ENCODE data around the gene SYCP2L.

SYCP2L gene

GRCh38 chr6:10873374-10873773 lies 13.5 kb upstream of the SYCP2L start:
- Histone ChIP-seq H3K4me1 (ENCODE audit: control insufficient read depth, low read length) (no peaks in the 10 kb centered on the region), H4K20me1 (ENCODE audit: control insufficient read depth, insufficient read depth, low read depth, low read length) (no peaks in the 10 kb centered on the region), H3K9me2 (replicated peaks; ENCODE audit: control insufficient read depth, low read length) (no peaks in the 10 kb centered on the region), H3K9me3 (ENCODE audit: control insufficient read depth, insufficient read depth, low read length) (no peaks in the 10 kb centered on the region), H3K79me2 (ENCODE audit: control insufficient read depth, low read length) (no peaks in the 10 kb centered on the region), H3K27ac (ENCODE audit: low read depth, low read length) (no peak overlapping the region), H3K27me3 (ENCODE audit: control insufficient read depth, low read length) (no peaks in the 10 kb centered on the region), H3K4me3 (ENCODE audit: low read length) (no peak overlapping the region), H3K4me2 (ENCODE audit: low read length) (no peak overlapping the region), H3F3A (ENCODE audit: control insufficient read depth, insufficient read depth) (no peaks in the 10 kb centered on the region), H3K36me3 (ENCODE audit: control insufficient read depth, low read length) (no peaks in the 10 kb centered on the region)
- no peak for TF ChIP-seq EZH2phosphoT487 (IDR thresholded peaks at IDR 0.05; ENCODE audit: borderline replicate concordance, low read length)
- TF ChIP-seq, protein P1, sequence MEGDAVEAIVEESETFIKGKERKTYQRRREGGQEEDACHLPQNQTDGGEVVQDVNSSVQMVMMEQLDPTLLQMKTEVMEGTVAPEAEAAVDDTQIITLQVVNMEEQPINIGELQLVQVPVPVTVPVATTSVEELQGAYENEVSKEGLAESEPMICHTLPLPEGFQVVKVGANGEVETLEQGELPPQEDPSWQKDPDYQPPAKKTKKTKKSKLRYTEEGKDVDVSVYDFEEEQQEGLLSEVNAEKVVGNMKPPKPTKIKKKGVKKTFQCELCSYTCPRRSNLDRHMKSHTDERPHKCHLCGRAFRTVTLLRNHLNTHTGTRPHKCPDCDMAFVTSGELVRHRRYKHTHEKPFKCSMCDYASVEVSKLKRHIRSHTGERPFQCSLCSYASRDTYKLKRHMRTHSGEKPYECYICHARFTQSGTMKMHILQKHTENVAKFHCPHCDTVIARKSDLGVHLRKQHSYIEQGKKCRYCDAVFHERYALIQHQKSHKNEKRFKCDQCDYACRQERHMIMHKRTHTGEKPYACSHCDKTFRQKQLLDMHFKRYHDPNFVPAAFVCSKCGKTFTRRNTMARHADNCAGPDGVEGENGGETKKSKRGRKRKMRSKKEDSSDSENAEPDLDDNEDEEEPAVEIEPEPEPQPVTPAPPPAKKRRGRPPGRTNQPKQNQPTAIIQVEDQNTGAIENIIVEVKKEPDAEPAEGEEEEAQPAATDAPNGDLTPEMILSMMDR (IDR thresholded peaks at IDR 0.05; ENCODE audit: low read depth, low read length, poor library complexity, severe bottlenecking) = no peak

DNA sequence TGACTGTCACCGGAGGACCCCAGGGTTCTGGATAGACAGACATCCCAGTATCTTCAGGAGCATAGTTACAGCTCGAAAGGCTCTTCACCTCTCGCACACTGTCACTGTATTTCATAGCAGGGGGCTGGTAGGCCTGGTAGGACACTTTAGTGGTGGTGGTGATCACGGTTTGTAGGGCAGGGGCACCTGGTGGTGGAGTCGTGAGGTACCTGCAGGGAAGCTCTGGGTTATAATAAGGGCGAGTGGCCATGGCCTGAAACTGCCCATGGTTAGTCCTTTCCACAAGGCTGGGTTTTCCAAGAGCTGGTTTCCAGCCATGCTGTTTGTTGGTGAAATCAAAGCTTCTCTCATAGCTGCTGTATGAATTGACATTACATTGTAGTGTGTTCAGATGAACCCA lies 12.6 kb upstream of the SYCP2L start:
- H3K9me2 ChIP-seq (replicated peaks; ENCODE audit: control insufficient read depth, low read length) = no peaks in the 10 kb centered on the region

DNA sequence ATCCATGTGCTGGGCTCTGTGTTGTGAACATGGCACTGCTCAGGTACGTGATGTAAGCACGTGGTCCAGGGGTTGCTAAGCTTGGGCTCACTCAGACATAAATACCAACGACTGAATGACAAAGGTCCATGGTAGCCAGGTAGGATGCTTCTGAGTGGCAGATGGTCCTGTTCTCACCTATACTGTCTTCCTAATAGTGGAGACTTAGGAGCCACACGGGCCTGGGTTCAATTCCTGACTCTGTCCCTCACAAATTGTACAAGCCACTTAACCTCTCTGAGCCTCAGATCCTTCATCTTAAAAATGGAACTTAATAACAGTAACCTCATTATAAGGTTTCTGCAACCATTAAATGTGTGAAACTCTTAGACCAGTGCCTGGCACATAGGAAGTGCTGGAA lies 11.8 kb upstream of the SYCP2L start:
- TF ChIP-seq, protein P1 (IDR thresholded peaks at IDR 0.05; ENCODE audit: low read depth, low read length, poor library complexity, severe bottlenecking) = no peak
- TF ChIP-seq EZH2phosphoT487 (IDR thresholded peaks at IDR 0.05; ENCODE audit: borderline replicate concordance, low read length) = no peak
- no peak overlapping the region for H3K27ac ChIP-seq (ENCODE audit: low read depth, low read length)
- no peak overlapping the region for H3K4me2 ChIP-seq (ENCODE audit: low read length)
- no peaks in the 10 kb centered on the region for H3K9me2 ChIP-seq (replicated peaks; ENCODE audit: control insufficient read depth, low read length)
- H3K36me3 ChIP-seq (ENCODE audit: control insufficient read depth, low read length) = no peaks in the 10 kb centered on the region
- no peaks in the 10 kb centered on the region for H3K9me3 ChIP-seq (ENCODE audit: control insufficient read depth, insufficient read depth, low read length)
- H3F3A ChIP-seq (ENCODE audit: control insufficient read depth, insufficient read depth) = no peaks in the 10 kb centered on the region
- H3K27me3 ChIP-seq (ENCODE audit: control insufficient read depth, low read length) = no peaks in the 10 kb centered on the region
- no peak overlapping the region for H3K4me3 ChIP-seq (ENCODE audit: low read length)
- H3K4me1 ChIP-seq (ENCODE audit: control insufficient read depth, low read length) = no peaks in the 10 kb centered on the region
- H3K79me2 ChIP-seq (ENCODE audit: control insufficient read depth, low read length) = no peaks in the 10 kb centered on the region
- no peaks in the 10 kb centered on the region for H4K20me1 ChIP-seq (ENCODE audit: control insufficient read depth, insufficient read depth, low read depth, low read length)

More for the DNA sequence above, 12.6 kb upstream of the SYCP2L start:
- Histone ChIP-seq H4K20me1 (ENCODE audit: control insufficient read depth, insufficient read depth, low read depth, low read length) (no peaks in the 10 kb centered on the region), H3K4me3 (ENCODE audit: low read length) (no peak overlapping the region), H3K27ac (ENCODE audit: low read depth, low read length) (no peak overlapping the region), H3K4me2 (ENCODE audit: low read length) (no peak overlapping the region), H3K36me3 (ENCODE audit: control insufficient read depth, low read length) (no peaks in the 10 kb centered on the region), H3K27me3 (ENCODE audit: control insufficient read depth, low read length) (no peaks in the 10 kb centered on the region), H3K79me2 (ENCODE audit: control insufficient read depth, low read length) (no peaks in the 10 kb centered on the region), H3K9me3 (ENCODE audit: control insufficient read depth, insufficient read depth, low read length) (no peaks in the 10 kb centered on the region), H3K4me1 (ENCODE audit: control insufficient read depth, low read length) (no peaks in the 10 kb centered on the region), H3F3A (ENCODE audit: control insufficient read depth, insufficient read depth) (no peaks in the 10 kb centered on the region)
- TF ChIP-seq, protein P1 (IDR thresholded peaks at IDR 0.05; ENCODE audit: low read depth, low read length, poor library complexity, severe bottlenecking) = no peak
- no peak for TF ChIP-seq EZH2phosphoT487 (IDR thresholded peaks at IDR 0.05; ENCODE audit: borderline replicate concordance, low read length)
